Testis (tissue), 3 donors: ENCODE measurements around the gene ZNF462. TPM values are rescaled to one million over a fixed set of nuclear protein-coding genes. Genes with fewer than 3 reads are reported as not detected.
"Not testable (repeated sequence)": the region's sequence is repeated elsewhere in the genome, so short reads cannot be mapped to it uniquely, and the experiment has no call there.

Source experiments
- DNase-seq: peaks from one replicate; pipeline ENCODE4 v3.0.0-alpha.2; 2019
- H3K27ac ChIP-seq, 2 donors: fragments of 200-600 bp; sonication (generic); one replicate each; pipeline ENCODE4 v1.5.1; 2019
- H3K27me3 ChIP-seq: fragments of 200-600 bp; sonication (generic); one replicate; pipeline ENCODE4 v1.5.1; 2019
- H3K36me3 ChIP-seq: fragments of 200-600 bp; sonication (generic); one replicate; pipeline ENCODE4 v1.5.1; 2017; ENCODE audit warnings: low read depth; ENCODE audit errors: missing control alignments
- H3K4me1 ChIP-seq: fragments of 200-600 bp; sonication (generic); one replicate; pipeline ENCODE4 v1.5.1; 2019
- H3K4me3 ChIP-seq, 2 donors: fragments of 200-600 bp; sonication (generic); one replicate each; pipeline ENCODE4 v1.5.1; 2017 to 2019
- H3K9me3 ChIP-seq: fragments of 200-600 bp; sonication (generic); one replicate; pipeline ENCODE4 v1.5.1; 2017
- CTCF ChIP-seq, 3 experiments: fragments of 450-650 bp in 2 of 3; fragments of 200-600 bp in 1 of 3; sonication (generic) in 1 of 3; IDR thresholded peaks; one replicate each; pipeline ENCODE4 v1.5.1; 2016 to 2019; ENCODE audit warnings: antibody characterized with exemption in 3 of 3, mild to moderate bottlenecking in 2 of 3, moderate library complexity in 1 of 3
- POLR2A ChIP-seq: fragments of 450-650 bp; IDR thresholded peaks from one replicate; pipeline ENCODE4 v1.6.1; 2017; ENCODE audit warnings: antibody characterized with exemption, mild to moderate bottlenecking, moderate library complexity
- WGBS, 2 donors: methylation state at CpG; one replicate each; pipeline ENCODE4 v1.1.5; 2018; 5-methylcytosine and 5-hydroxymethylcytosine counted together
- intact Hi-C: fragments of 100-400 bp; cut with DNase I; formaldehyde crosslinking; loops from one replicate; pipeline ENCODE4 v1.15.1; 2023; ENCODE audit warnings: low total_unique reads
- polyA plus RNA-seq: library from polyadenylated mRNA; stranded (reverse); fragments of 350-450 nt; fragmentation: Illumina TruSeq; extraction: RNeasy Lipid Tissue Mini Kit (QIAGEN cat#74804); gene quantifications from one replicate; pipeline ENCODE4 v1.2.3, GENCODE V29; 2014; ENCODE audit warnings: low read depth, low replicate concordance; ENCODE audit not compliant: insufficient read depth
- total RNA-seq, 2 donors: library from RNA; depleted of rRNA; stranded (reverse); fragments of >200 nt; gene quantifications; one replicate each; pipeline ENCODE4 v1.2.3, GENCODE V29; 2016

ZNF462 gene
- total and polyA plus RNA-seq, 3 donors from 2014 or later: 31.5 to 61.6 (median 53.2) TPM

GRCh38 chr9:106843371-106843770, 19.6 kb upstream of the ZNF462 start:
- no peaks in the 10 kb centered on the region for H3K4me1 ChIP-seq
- TF ChIP-seq POLR2A (no peak), CTCF (IDR thresholded peaks at IDR 0.05) (no peak)
- intact Hi-C loops: no loop called here
- no peak overlapping the region for H3K27ac ChIP-seq
- no peaks in the 10 kb centered on the region for H3K9me3 ChIP-seq
- 53 to 58% methylated on average over 1 of the region's 1 CpG for WGBS, 2 donors
- H3K4me3 ChIP-seq: no peak overlapping the region
- DNase-seq: no peak
- no peaks in the 10 kb centered on the region for H3K27me3 ChIP-seq
- H3K36me3 ChIP-seq: no peaks in the 10 kb centered on the region

- 94 to 98% methylated on average over 1 of the region's 1 CpG for WGBS, 2 donors
- Histone ChIP-seq H3K4me1 (no peaks in the 10 kb centered on the region), H3K27ac (no peak overlapping the region), H3K36me3 (no peaks in the 10 kb centered on the region), H3K9me3 (no peaks in the 10 kb centered on the region), H3K4me3 (no peak overlapping the region), H3K27me3 (no peaks in the 10 kb centered on the region)
- TF ChIP-seq CTCF (IDR thresholded peaks at IDR 0.05) (no peak), POLR2A (no peak)
- intact Hi-C loops: no loop called here
- DNase-seq: no peak
Measured at GRCh38 chr9:106846307-106846706, 16.7 kb upstream of the ZNF462 start.

GRCh38 chr9:106846857-106847256, 16.1 kb upstream of the ZNF462 start:
- no peaks in the 10 kb centered on the region for H3K4me1 ChIP-seq
- H3K27me3 ChIP-seq: no peaks in the 10 kb centered on the region
- WGBS, 2 donors: 89 to 97% methylated on average over 2 of the region's 2 CpGs
- intact Hi-C loops: no loop called here
- no peak for DNase-seq
- H3K36me3 ChIP-seq: no peaks in the 10 kb centered on the region
- no peak for TF ChIP-seq CTCF (IDR thresholded peaks at IDR 0.05)
- TF ChIP-seq POLR2A: no peak
- H3K27ac ChIP-seq: no peak overlapping the region
- no peaks in the 10 kb centered on the region for H3K9me3 ChIP-seq
- no peak overlapping the region for H3K4me3 ChIP-seq

GRCh38 chr9:106851640-106852039, 11.3 kb upstream of the ZNF462 start:
- H3K27me3 ChIP-seq, intact Hi-C loops, H3K4me1 ChIP-seq, DNase-seq, H3K27ac ChIP-seq, H3K4me3 ChIP-seq, H3K36me3 ChIP-seq, H3K9me3 ChIP-seq: not testable (repeated sequence)
- 95 to 97% methylated on average over 8 of the region's 8 CpGs for WGBS, 2 donors

GRCh38 chr9:106857811-106858470, 5.0 kb upstream of the ZNF462 start:
- DNase-seq: no peak
- no peak overlapping the region for H3K4me3 ChIP-seq
- intact Hi-C loops: no loop called here
- H3K9me3 ChIP-seq: no peaks in the 10 kb centered on the region
- no peaks in the 10 kb centered on the region for H3K4me1 ChIP-seq
- H3K27me3 ChIP-seq: no peaks in the 10 kb centered on the region
- no peaks in the 10 kb centered on the region for H3K36me3 ChIP-seq
- 93 to 97% methylated on average over 3 of the region's 3 CpGs for WGBS, 2 donors
- TF ChIP-seq CTCF (IDR thresholded peaks at IDR 0.05): no peak
- no peak for TF ChIP-seq POLR2A
- no peak overlapping the region for H3K27ac ChIP-seq
